Sigmoid colon (tissue), 7 donors: ENCODE data around the gene KLF11. TPM values are rescaled to one million over a fixed set of nuclear protein-coding genes. Genes with fewer than 3 reads are reported as not detected.
A peak's percentile ranks its signal among the peaks of the same experiment; 100 is the strongest.

Source experiments
- DNase-seq: peaks from one replicate; pipeline ENCODE4 v3.0.0-alpha.2; 2019
- H3K27ac ChIP-seq, 4 donors: fragments of 200-600 bp; sonication (generic); one replicate each; pipeline ENCODE4 v1.5.1; 2016 to 2019; ENCODE audit warnings: mild to moderate bottlenecking in 1 of 4
- H3K27me3 ChIP-seq, 3 donors: fragments of 200-600 bp; sonication (generic); one replicate each; pipeline ENCODE4 v1.5.1; 2019; ENCODE audit warnings: mild to moderate bottlenecking in 1 of 3
- H3K36me3 ChIP-seq, 4 donors: fragments of 200-600 bp; sonication (generic); one replicate each; pipeline ENCODE4 v1.5.1; 2016 to 2019
- H3K4me1 ChIP-seq, 4 donors: fragments of 200-600 bp; sonication (generic); one replicate each; pipeline ENCODE4 v1.5.1; 2017 to 2019
- H3K4me3 ChIP-seq, 4 donors: fragments of 200-600 bp; sonication (generic); one replicate each; pipeline ENCODE4 v1.5.1; 2017 to 2019; ENCODE audit warnings: mild to moderate bottlenecking in 2 of 4, moderate library complexity in 1 of 4
- H3K9me3 ChIP-seq, 4 donors: fragments of 200-600 bp in 3 of 4; sonication (generic) in 3 of 4; one replicate each; pipeline versions ENCODE4 v1.5.1 to v1.6.1; 2013 to 2019
- CTCF ChIP-seq, 4 experiments: fragments of 450-650 bp in 3 of 4; fragments of 200-600 bp in 1 of 4; IDR thresholded peaks; one replicate each; pipeline ENCODE4 v1.5.1; 2016 to 2019; ENCODE audit warnings: antibody characterized with exemption in 4 of 4, mild to moderate bottlenecking in 3 of 4, moderate library complexity in 2 of 4
- EP300 ChIP-seq, 4 donors: sonication (generic); formaldehyde crosslinking; IDR thresholded peaks; one replicate each; pipeline ENCODE4 v1.6.1; 2017; ENCODE audit warnings: antibody characterized with exemption in 4 of 4
- POLR2A ChIP-seq, 2 donors: fragments of 450-650 bp; IDR thresholded peaks; one replicate each; pipeline ENCODE4 v1.6.1; 2016; ENCODE audit warnings: antibody characterized with exemption in 2 of 2, mild to moderate bottlenecking in 2 of 2, moderate library complexity in 2 of 2
- POLR2AphosphoS5 ChIP-seq, 4 donors: sonication (generic); formaldehyde crosslinking; IDR thresholded peaks; one replicate each; pipeline ENCODE4 v1.6.1; 2017; ENCODE audit warnings: antibody characterized with exemption in 4 of 4
- WGBS, 2 donors: extraction: QIAGEN DNeasy Blood & Tissue Kit; methylation state at CpG; one replicate each; pipeline ENCODE4 v1.1.7; 2013; 5-methylcytosine and 5-hydroxymethylcytosine counted together
- intact Hi-C: fragments of 100-400 bp; cut with DNase I; formaldehyde crosslinking; loops from one replicate; pipeline ENCODE4 v1.15.1; 2023
- polyA plus RNA-seq, 3 donors: library from polyadenylated mRNA; stranded (reverse); fragments of 200-250 nt; gene quantifications; one replicate each; pipeline ENCODE4 v1.2.3, GENCODE V29; 2013
- total RNA-seq, 4 donors: library from RNA; depleted of rRNA; stranded (reverse); fragments of >200 nt; gene quantifications; one replicate each; pipeline ENCODE4 v1.1.0, GENCODE V29; 2016
- donor health status: healthy with polysubstance abuse.
- donor health status: Bipolar disorder and iron deficiency.
- donor health status: healthy.

KLF11 gene
- total and polyA plus RNA-seq, 7 donors = 3.9 to 41.3 (median 18.5) TPM

GRCh38 chr2:9997936-9998335 is 45.4 kb upstream of the KLF11 start:
- Histone ChIP-seq H3K36me3 (no peaks in the 10 kb centered on the region), H3K27me3 (no peaks in the 10 kb centered on the region), H3K4me1 (peaks cover 0 to 9% (median 0%) of the 10 kb centered on the region in 4 donors), H3K9me3 (no peaks in the 10 kb centered on the region), H3K27ac (no peak overlapping the region), H3K4me3 (no peak overlapping the region)
- TF ChIP-seq POLR2A (IDR thresholded peaks at IDR 0.05) = no peak
- TF ChIP-seq CTCF (IDR thresholded peaks at IDR 0.05) = no peak
- TF ChIP-seq POLR2AphosphoS5 (IDR thresholded peaks at IDR 0.05) = no peak
- TF ChIP-seq EP300 (IDR thresholded peaks at IDR 0.05) = no peak
- intact Hi-C loops = no loop called here
- WGBS, 2 donors = 56 to 72% methylated on average over 7 of the region's 7 CpGs
- DNase-seq = no peak

- peaks cover 0 to 9% (median 0%) of the 10 kb centered on the region in 4 donors for H3K4me1 ChIP-seq
- H3K27me3 ChIP-seq = no peaks in the 10 kb centered on the region
These were observed 44.3 kb upstream of the KLF11 start for GRCh38 chr2:9998916-9999654.

GRCh38 chr2:9999693-10000092 is 43.7 kb upstream of the KLF11 start:
- Histone ChIP-seq H3K27ac (no peak overlapping the region), H3K4me3 (no peak overlapping the region), H3K27me3 (no peaks in the 10 kb centered on the region), H3K36me3 (no peaks in the 10 kb centered on the region), H3K4me1 (peaks cover 0 to 9% (median 0%) of the 10 kb centered on the region in 4 donors), H3K9me3 (no peaks in the 10 kb centered on the region)
- TF ChIP-seq EP300 (IDR thresholded peaks at IDR 0.05) = no peak
- no peak for TF ChIP-seq POLR2AphosphoS5 (IDR thresholded peaks at IDR 0.05)
- TF ChIP-seq CTCF (IDR thresholded peaks at IDR 0.05) = no peak
- WGBS, 2 donors = 88 to 93% methylated on average over 1 of the region's 1 CpG
- no peak for DNase-seq
- intact Hi-C loops = no loop called here

More at GRCh38 chr2:9998916-9999654, 44.3 kb upstream of the KLF11 start:
- intact Hi-C loops = no loop called here
- Histone ChIP-seq H3K4me3 (no peak overlapping the region), H3K9me3 (no peaks in the 10 kb centered on the region), H3K36me3 (no peaks in the 10 kb centered on the region), H3K27ac (no peak overlapping the region)
- DNase-seq = peak; percentile 55
- WGBS, 2 donors = 90 to 93% methylated on average over 20 of the region's 20 CpGs
- no peak for TF ChIP-seq CTCF (IDR thresholded peaks at IDR 0.05)
- no peak for TF ChIP-seq EP300 (IDR thresholded peaks at IDR 0.05)
- no peak for TF ChIP-seq POLR2AphosphoS5 (IDR thresholded peaks at IDR 0.05)
- TF ChIP-seq POLR2A (IDR thresholded peaks at IDR 0.05) = no peak

- Histone ChIP-seq H3K27me3 (no peaks in the 10 kb centered on the region), H3K4me3 (no peak overlapping the region), H3K36me3 (no peaks in the 10 kb centered on the region), H3K27ac (no peak overlapping the region), H3K4me1 (peaks cover 0 to 9% (median 0%) of the 10 kb centered on the region in 4 donors), H3K9me3 (no peaks in the 10 kb centered on the region)
- WGBS, 2 donors = 95 to 96% methylated on average over 8 of the region's 8 CpGs
- TF ChIP-seq POLR2A (IDR thresholded peaks at IDR 0.05) = no peak
- TF ChIP-seq POLR2AphosphoS5 (IDR thresholded peaks at IDR 0.05) = no peak
- no peak for TF ChIP-seq CTCF (IDR thresholded peaks at IDR 0.05)
- TF ChIP-seq EP300 (IDR thresholded peaks at IDR 0.05) = no peak
- intact Hi-C loops = no loop called here
- peak; percentile 52 for DNase-seq
These were observed 42.8 kb upstream of the KLF11 start for GRCh38 chr2:10000541-10000940.
